HepG2 (cell line): ENCODE measurements around the gene TMEM182.

Experiments used
- ARID5B ChIP-seq: IDR thresholded peaks from 2 replicates; pipeline ENCODE4 v1.4.0; 2020; ENCODE audit warnings: mild to moderate bottlenecking, missing genetic modification reagents
- ASH2L ChIP-seq: fragments of 300-600, 200-600 bp; sonication (generic); IDR thresholded peaks from 2 replicates; pipeline ENCODE4 v1.7.0; 2017; ENCODE audit warnings: low read depth, mild to moderate bottlenecking, moderate library complexity, mixed read lengths, low read length; ENCODE audit not compliant: insufficient read length
- CTCF ChIP-seq: sonication (generic); formaldehyde crosslinking; IDR thresholded peaks from 2 replicates; pipeline ENCODE4 v1.5.0; 2020; ENCODE audit warnings: mild to moderate bottlenecking, missing genetic modification reagents, moderate library complexity
- ELF1 ChIP-seq: sonication (generic); formaldehyde crosslinking; IDR thresholded peaks from 2 replicates; pipeline ENCODE4 v1.4.0; 2020; ENCODE audit warnings: missing genetic modification reagents
- MAZ ChIP-seq, 2 experiments: sonication (generic) in 1 of 2; formaldehyde crosslinking in 1 of 2; IDR thresholded peaks; 2 replicates each; pipeline versions ENCODE4 v1.5.0 to v1.6.1; 2012 to 2020; ENCODE audit warnings: low read depth in 2 of 2, mild to moderate bottlenecking in 2 of 2, borderline replicate concordance in 1 of 2, improper control_type of control experiment in 1 of 2, low read length in 1 of 2, missing genetic modification reagents in 1 of 2, moderate library complexity in 1 of 2
- PAWR ChIP-seq: sonication (generic); formaldehyde crosslinking; IDR thresholded peaks from 2 replicates; pipeline ENCODE4 v1.4.0; 2020; ENCODE audit warnings: missing genetic modification reagents, mild to moderate bottlenecking, borderline replicate concordance
- PAX8 ChIP-seq: sonication (generic); formaldehyde crosslinking; IDR thresholded peaks from 2 replicates; pipeline ENCODE4 v1.8.0; 2022; ENCODE audit warnings: mild to moderate bottlenecking, missing genetic modification reagents, borderline replicate concordance
- REST ChIP-seq, 2 experiments: IDR thresholded peaks; 2 replicates each; pipeline ENCODE4 v1.6.1; 2011 to 2012; ENCODE audit warnings: low read length in 2 of 2, borderline replicate concordance in 1 of 2, low read depth in 1 of 2, mild to moderate bottlenecking in 1 of 2, moderate library complexity in 1 of 2
- ZBTB4 ChIP-seq: sonication (generic); formaldehyde crosslinking; IDR thresholded peaks from 2 replicates; pipeline ENCODE4 v1.4.0; 2020; ENCODE audit warnings: missing genetic modification reagents, mild to moderate bottlenecking, borderline replicate concordance
- ZNF180 ChIP-seq: sonication (generic); formaldehyde crosslinking; IDR thresholded peaks from 2 replicates; pipeline ENCODE4 v1.4.0; 2020; ENCODE audit warnings: low read depth, missing genetic modification reagents, borderline replicate concordance

- no peak for TF ChIP-seq ZBTB4 (CRISPR knock-in tag)
- no peak for TF ChIP-seq PAX8 (CRISPR knock-in tag)
- TF ChIP-seq REST (IDR thresholded peaks at IDR 0.05; ENCODE audit: borderline replicate concordance in 1 of 2, low read depth in 1 of 2, low read length in 2 of 2) = no peak
- no peak for TF ChIP-seq ZNF180 (CRISPR knock-in tag)
- TF ChIP-seq MAZ (IDR thresholded peaks at IDR 0.05; ENCODE audit: borderline replicate concordance, low read depth, low read length) = no peak
- TF ChIP-seq MAZ (CRISPR knock-in tag; IDR thresholded peaks at IDR 0.05; ENCODE audit: low read depth) = no peak
- no peak for TF ChIP-seq ELF1 (CRISPR knock-in tag)
- TF ChIP-seq ARID5B (CRISPR knock-in tag) = no peak
- TF ChIP-seq CTCF = no peak
- TF ChIP-seq ASH2L = no peak
- TF ChIP-seq PAWR (CRISPR knock-in tag) = no peak
Measured at GRCh38 chr2:102749938-102750337, 11.9 kb upstream of the TMEM182 start.
